ENCODE results near the gene BDKRB2. TPM values are rescaled to one million over a fixed set of nuclear protein-coding genes. Genes with fewer than 3 reads are reported as not detected.

Gene BDKRB2
- total and polyA plus RNA-seq, 10 donors = 0.02 to 0.57 (median 0.13) TPM; not detected in 3

GRCh38 chr14:96177766-96178375 lies 26.8 kb upstream of the BDKRB2 start:
- Histone ChIP-seq H3K27ac (no peak overlapping the region), H3K27me3 (replicated peaks in 1 of 7) (peaks cover 0 to 59% (median 0%) of the 10 kb centered on the region in 7 donors), H3K9me3 (no peaks in the 10 kb centered on the region), H3K4me1 (no peaks in the 10 kb centered on the region), H3K4me3 (no peak overlapping the region), H3K36me3 (no peaks in the 10 kb centered on the region)
- TF ChIP-seq CTCF (IDR thresholded peaks at IDR 0.05 in 8 of 11, conservative IDR thresholded peaks at IDR 0.05 in 3 of 11) (no peak), POLR2A (IDR thresholded peaks at IDR 0.05) (no peak), POLR2AphosphoS5 (IDR thresholded peaks at IDR 0.05) (no peak)
- 28 to 37% (median 32%) methylated on average over 10 of the region's 10 CpGs for WGBS, 5 donors
- intact Hi-C loops (cut with DNase I; ENCODE audit: low total_unique reads) = no loop called here
- peak; percentile 54 for DNase-seq

GRCh38 chr14:96178461-96179321 lies 25.9 kb upstream of the BDKRB2 start:
- no peak overlapping the region for H3K27ac ChIP-seq
- H3K4me1 ChIP-seq = no peaks in the 10 kb centered on the region
- WGBS, 5 donors = 78 to 89% (median 83%) methylated on average over 8 to 10 of the region's 10 CpGs
- peak; percentile 20 for DNase-seq
- peaks cover 0 to 59% (median 0%) of the 10 kb centered on the region in 7 donors for H3K27me3 ChIP-seq (replicated peaks in 1 of 7)
- H3K9me3 ChIP-seq = no peaks in the 10 kb centered on the region
- no peak for TF ChIP-seq POLR2AphosphoS5 (IDR thresholded peaks at IDR 0.05)
- no peak for TF ChIP-seq POLR2A (IDR thresholded peaks at IDR 0.05)
- no peak for TF ChIP-seq CTCF (IDR thresholded peaks at IDR 0.05 in 8 of 11, conservative IDR thresholded peaks at IDR 0.05 in 3 of 11)
- intact Hi-C loops (cut with DNase I; ENCODE audit: low total_unique reads) = no loop called here
- no peaks in the 10 kb centered on the region for H3K36me3 ChIP-seq
- no peak overlapping the region for H3K4me3 ChIP-seq

- Histone ChIP-seq H3K36me3 (no peaks in the 10 kb centered on the region), H3K27ac (no peak overlapping the region), H3K4me1 (no peaks in the 10 kb centered on the region), H3K4me3 (no peak overlapping the region), H3K27me3 (replicated peaks in 1 of 7) (peaks cover 0 to 48% (median 0%) of the 10 kb centered on the region in 7 donors), H3K9me3 (no peaks in the 10 kb centered on the region)
- DNase-seq = no peak
- TF ChIP-seq POLR2AphosphoS5 (IDR thresholded peaks at IDR 0.05) (no peak), CTCF (IDR thresholded peaks at IDR 0.05 in 8 of 11, conservative IDR thresholded peaks at IDR 0.05 in 3 of 11) (no peak), POLR2A (IDR thresholded peaks at IDR 0.05) (no peak)
- intact Hi-C loops (cut with DNase I; ENCODE audit: low total_unique reads) = no loop called here
- 86 to 89% (median 87%) methylated on average over 7 of the region's 7 CpGs for WGBS, 5 donors
These were observed 24.4 kb upstream of the BDKRB2 start for GRCh38 chr14:96180043-96180874.

Measured in spleen (tissue), 11 donors.